SJSA1 (cell line): ENCODE data around the gene MRPS15. TPM values are rescaled to one million over a fixed set of nuclear protein-coding genes. Genes with fewer than 3 reads are reported as not detected.

Experiments used
- DNase-seq, 2 experiments: peaks; one replicate each; pipeline ENCODE4 v3.0.0-alpha.2; 2015 to 2020; ENCODE audit warnings: low spot score in 2 of 2, low read depth in 1 of 2
- H3K27ac ChIP-seq: fragments of 250-450 bp; sonication (Bioruptor Pico); 2 replicates; pipeline ENCODE4 v1.5.1; 2020; ENCODE audit warnings: mild to moderate bottlenecking, moderate library complexity
- H3K27me3 ChIP-seq: fragments of 250-450 bp; sonication (Bioruptor Pico); replicated peaks from 2 replicates; pipeline ENCODE4 v1.5.1; 2020; ENCODE audit warnings: mild to moderate bottlenecking, moderate library complexity
- H3K36me3 ChIP-seq: fragments of 250-450 bp; sonication (Bioruptor Pico); 2 replicates; pipeline ENCODE4 v1.5.1; 2020; ENCODE audit warnings: mild to moderate bottlenecking
- H3K4me1 ChIP-seq: fragments of 250-450 bp; sonication (Bioruptor Pico); replicated peaks from 2 replicates; pipeline ENCODE4 v1.6.1; 2021; ENCODE audit warnings: mild to moderate bottlenecking
- H3K4me3 ChIP-seq: fragments of 250-450 bp; sonication (Bioruptor Pico); 2 replicates; pipeline ENCODE4 v1.5.1; 2020; ENCODE audit warnings: mild to moderate bottlenecking
- H3K9me3 ChIP-seq: fragments of 250-450 bp; sonication (Bioruptor Pico); replicated peaks from 2 replicates; pipeline ENCODE4 v1.5.1; 2020; ENCODE audit warnings: mild to moderate bottlenecking
- total RNA-seq: library from RNA; depleted of rRNA; stranded (reverse); fragments of >200 nt; shearing (Covaris generic); gene quantifications from 2 replicates; pipeline ENCODE4 v1.2.3, GENCODE V29; 2014; rRNA removed

MRPS15 gene
- total RNA-seq, 1 experiment from 2014 or later = 95.8 TPM

DNA sequence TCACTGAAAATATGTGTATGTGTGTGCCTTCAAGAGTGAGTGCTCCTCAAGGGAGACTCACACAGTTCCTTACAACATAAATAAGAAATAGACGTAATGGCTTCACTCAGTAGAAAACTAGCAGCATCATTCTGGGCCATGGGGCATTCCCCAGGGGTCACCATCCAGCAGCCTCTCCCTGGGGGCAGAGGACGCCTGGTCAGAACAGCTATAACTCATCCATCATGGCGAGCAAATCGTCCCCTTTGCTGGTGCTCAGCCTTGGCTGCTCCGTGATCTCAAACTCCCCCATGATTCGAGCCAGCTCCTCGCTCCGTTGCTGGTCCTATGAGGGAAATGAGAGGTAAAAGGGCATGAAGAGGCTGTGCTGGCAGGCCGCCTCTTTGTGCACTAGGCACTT lies 46.3 kb downstream of the MRPS15 start:
- Histone ChIP-seq H3K4me3 (no peak overlapping the region), H3K27ac (no peak overlapping the region), H3K9me3 (no peaks in the 10 kb centered on the region; the same call in 1 of the 2 replicates)

DNA sequence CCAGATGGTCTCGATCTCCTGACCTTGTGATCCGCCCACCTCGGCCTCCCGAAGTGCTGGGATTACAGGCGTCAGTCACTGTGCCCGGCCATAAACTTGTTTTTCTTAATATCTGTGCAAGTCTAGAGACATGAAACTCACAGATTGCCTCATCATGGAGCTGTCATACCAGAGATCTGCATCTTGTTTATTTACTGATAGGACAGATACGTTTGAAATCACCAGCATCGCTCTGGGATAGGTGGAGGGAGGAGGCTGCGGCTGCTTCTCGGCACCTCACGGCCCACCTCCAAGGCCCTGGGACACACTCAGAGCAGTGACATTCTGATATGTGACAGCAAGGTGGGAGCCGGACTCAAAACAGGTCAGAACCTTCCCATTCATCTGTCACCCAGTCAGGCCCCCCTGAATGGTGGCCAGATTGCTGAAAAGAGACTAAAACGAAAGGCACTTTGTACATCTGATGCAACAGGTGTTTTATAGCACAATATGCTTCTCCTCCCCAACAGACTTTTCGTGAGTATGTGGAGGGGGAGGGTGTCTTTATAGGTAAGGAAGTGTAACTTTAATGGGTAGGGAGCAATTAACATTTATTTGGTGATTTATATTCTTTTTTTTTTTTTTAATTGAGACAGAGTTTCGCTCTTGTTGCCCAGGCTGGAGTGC lies 48.4 kb downstream of the MRPS15 start:
- Histone ChIP-seq H3K27ac (no peak overlapping the region), H3K36me3 (peaks cover 18% of the 10 kb centered on the region), H3K4me1 (peaks cover 3% of the 10 kb centered on the region; the same call in 1 of the 2 replicates), H3K27me3 (no peaks in the 10 kb centered on the region), H3K9me3 (no peaks in the 10 kb centered on the region), H3K4me3 (no peak overlapping the region)
- DNase-seq = no peak

More for the DNA sequence above, 46.3 kb downstream of the MRPS15 start:
- H3K27me3 ChIP-seq = no peaks in the 10 kb centered on the region
- H3K4me1 ChIP-seq = peaks cover 6% of the 10 kb centered on the region; the same call in 1 of the 2 replicates
- no peak for DNase-seq
- H3K36me3 ChIP-seq = peaks cover 30% of the 10 kb centered on the region

DNA sequence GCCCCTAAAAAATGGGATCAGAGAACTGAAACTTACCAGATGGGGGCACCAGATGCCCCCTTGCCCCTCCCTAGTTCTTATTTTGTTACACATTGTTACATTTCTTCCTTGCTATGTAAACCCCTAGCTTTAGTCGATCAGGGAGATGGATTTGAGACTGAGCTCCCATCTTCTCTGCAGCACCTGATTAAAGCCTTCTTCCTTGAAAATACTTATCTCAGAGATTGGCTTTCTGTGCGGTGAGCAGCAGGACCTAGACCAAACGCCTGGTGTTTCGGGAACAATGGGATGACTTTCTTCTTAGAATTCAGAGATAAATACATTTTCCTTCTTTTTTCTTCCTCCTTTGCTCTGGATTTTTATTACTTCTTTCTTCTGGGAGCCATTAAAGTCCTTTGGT lies 49.8 kb downstream of the MRPS15 start:
- no peaks in the 10 kb centered on the region for H3K4me1 ChIP-seq
- H3K4me3 ChIP-seq = no peak overlapping the region
- H3K27me3 ChIP-seq = no peaks in the 10 kb centered on the region
- peaks cover 26% of the 10 kb centered on the region for H3K36me3 ChIP-seq
- no peak overlapping the region for H3K27ac ChIP-seq
- H3K9me3 ChIP-seq = no peaks in the 10 kb centered on the region
- no peak for DNase-seq

GRCh38 chr1:36411674-36412648 lies 52.2 kb downstream of the MRPS15 start:
- Histone ChIP-seq H3K27ac (no peak overlapping the region), H3K27me3 (no peaks in the 10 kb centered on the region), H3K9me3 (no peaks in the 10 kb centered on the region), H3K4me3 (no peak overlapping the region), H3K4me1 (no peaks in the 10 kb centered on the region), H3K36me3 (peaks cover 31% of the 10 kb centered on the region)
- no peak for DNase-seq

DNA sequence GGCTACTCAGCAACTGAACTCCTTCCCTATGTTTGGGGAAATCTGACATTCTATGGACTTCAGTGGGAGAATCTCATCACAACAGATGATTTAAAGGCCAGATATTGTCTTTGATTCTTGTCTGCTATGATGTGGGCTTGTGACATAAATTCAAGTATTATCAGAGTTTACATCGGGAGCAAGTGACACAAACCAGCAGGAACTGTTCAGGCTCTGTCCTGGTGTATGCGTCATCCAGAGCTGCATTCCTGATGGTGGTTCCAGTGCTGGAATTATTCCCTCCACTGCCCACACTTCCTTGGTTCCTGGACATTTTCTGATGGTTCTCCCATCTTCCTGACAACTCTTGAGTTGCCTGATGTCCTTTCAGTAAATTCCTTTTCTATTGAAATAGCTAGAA lies 55.7 kb downstream of the MRPS15 start:
- H3K4me1 ChIP-seq = no peaks in the 10 kb centered on the region
- H3K27me3 ChIP-seq = no peaks in the 10 kb centered on the region
- no peak for DNase-seq
- H3K36me3 ChIP-seq = peaks cover 26% of the 10 kb centered on the region
- no peak overlapping the region for H3K27ac ChIP-seq
- H3K4me3 ChIP-seq = no peak overlapping the region
- no peaks in the 10 kb centered on the region for H3K9me3 ChIP-seq

DNA sequence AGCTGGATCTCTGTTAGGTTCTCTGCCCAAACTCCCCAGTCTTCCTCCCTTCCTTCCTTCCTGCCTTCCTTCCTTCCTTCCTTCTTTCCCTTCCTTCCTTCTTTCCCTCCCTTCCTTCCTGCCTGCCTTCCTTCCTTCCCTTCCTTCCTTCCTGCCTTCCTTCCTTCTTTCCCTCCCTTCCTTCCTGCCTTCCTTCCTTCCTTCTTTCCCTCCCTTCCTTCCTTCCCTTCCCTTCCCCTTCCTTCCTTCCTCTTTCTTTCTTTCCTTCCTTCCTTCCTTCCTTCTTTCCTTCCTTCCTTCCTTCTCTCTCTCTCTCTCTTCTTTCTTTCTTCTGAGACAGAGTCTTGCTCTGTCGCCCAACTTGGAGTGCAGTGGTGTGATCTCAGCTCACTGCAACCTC lies 57.7 kb downstream of the MRPS15 start:
- no peak for DNase-seq
- Histone ChIP-seq H3K9me3 (no peaks in the 10 kb centered on the region), H3K27me3 (no peaks in the 10 kb centered on the region), H3K4me1 (peaks cover 11% of the 10 kb centered on the region), H3K36me3 (peaks cover 20% of the 10 kb centered on the region), H3K4me3 (no peak overlapping the region), H3K27ac (no peak overlapping the region)

Other genes with a start within 250 kb of the MRPS15 start
- 61.6 and 66.1 TPM in 2 replicates for gene THRAP3, start 239.9 kb downstream of the MRPS15 start, total RNA-seq
- 0.78 and 1.5 TPM in 2 replicates for gene SH3D21, start 158.0 kb downstream of the MRPS15 start, total RNA-seq
- gene EVA1B, start 140.7 kb downstream of the MRPS15 start, total RNA-seq = 103 and 159 TPM in 2 replicates
- 16.1 and 29.2 TPM in 2 replicates for gene STK40, start 78.5 kb downstream of the MRPS15 start, total RNA-seq
- gene LSM10, start 66.5 kb downstream of the MRPS15 start, total RNA-seq = 3.4 and 6.4 TPM in 2 replicates
- 1.5 and 6.5 TPM in 2 replicates for gene OSCP1, start 13.9 kb downstream of the MRPS15 start, total RNA-seq
- not detected in 2 replicates for gene CSF3R, start 18.5 kb upstream of the MRPS15 start, total RNA-seq